ENCODE results near the gene SLC25A22. TPM values are rescaled to one million over a fixed set of nuclear protein-coding genes. Genes with fewer than 3 reads are reported as not detected.

Gene SLC25A22
- total RNA-seq, 1 donor from 2014 or later = 2.2 TPM

DNA sequence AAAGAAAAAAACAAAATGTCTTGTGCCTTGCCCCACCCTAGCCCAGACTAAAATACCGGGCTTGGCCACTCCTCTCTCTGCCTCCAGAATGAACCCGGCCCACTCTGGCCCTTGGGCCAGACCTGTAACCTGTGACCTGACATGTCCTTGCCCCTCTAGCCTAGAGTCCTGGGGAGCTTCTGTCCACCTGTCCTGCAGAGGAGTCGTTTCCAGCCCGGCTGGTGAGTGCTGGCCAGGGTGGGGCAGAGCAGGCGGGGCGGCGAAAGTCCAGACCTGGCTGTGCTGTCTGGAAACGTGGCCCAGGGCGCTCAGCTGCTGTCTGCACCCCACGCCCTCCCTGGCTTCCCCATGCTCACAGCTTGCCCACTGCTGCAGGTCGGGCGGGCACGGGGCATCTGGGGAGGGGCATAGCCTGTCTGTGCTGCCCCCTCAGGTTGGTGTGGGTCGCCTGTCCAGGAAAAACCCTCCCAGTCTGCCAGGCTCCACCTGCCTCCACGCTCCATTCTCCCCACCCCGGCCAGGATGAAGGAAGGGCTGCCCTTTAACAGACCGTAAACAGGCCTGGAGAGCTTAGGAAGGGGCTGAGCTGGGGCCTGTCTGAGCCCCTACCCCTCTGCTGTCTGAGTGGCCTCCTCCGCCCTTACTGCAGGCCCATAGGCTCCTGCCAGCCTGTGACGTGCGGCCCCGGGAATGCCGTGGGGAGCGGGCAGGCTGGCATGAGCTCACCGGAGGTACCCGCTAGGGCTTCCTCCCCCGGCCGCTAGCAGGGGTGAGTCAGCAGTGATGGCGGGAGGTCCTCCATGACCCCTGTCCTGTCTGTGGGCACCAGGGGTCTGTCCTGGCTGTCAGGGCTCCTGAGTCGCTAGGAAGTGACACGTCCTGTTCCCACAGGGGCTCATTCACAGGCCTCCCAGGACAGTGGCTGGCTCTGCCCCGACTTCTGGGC is 36.6 kb upstream of the SLC25A22 start:
- DNase-seq (ENCODE audit: low spot score) = peak; percentile 67

- DNase-seq (ENCODE audit: low spot score) = no peak
Measured at GRCh38 chr11:833849-834311, 35.8 kb upstream of the SLC25A22 start.

DNA sequence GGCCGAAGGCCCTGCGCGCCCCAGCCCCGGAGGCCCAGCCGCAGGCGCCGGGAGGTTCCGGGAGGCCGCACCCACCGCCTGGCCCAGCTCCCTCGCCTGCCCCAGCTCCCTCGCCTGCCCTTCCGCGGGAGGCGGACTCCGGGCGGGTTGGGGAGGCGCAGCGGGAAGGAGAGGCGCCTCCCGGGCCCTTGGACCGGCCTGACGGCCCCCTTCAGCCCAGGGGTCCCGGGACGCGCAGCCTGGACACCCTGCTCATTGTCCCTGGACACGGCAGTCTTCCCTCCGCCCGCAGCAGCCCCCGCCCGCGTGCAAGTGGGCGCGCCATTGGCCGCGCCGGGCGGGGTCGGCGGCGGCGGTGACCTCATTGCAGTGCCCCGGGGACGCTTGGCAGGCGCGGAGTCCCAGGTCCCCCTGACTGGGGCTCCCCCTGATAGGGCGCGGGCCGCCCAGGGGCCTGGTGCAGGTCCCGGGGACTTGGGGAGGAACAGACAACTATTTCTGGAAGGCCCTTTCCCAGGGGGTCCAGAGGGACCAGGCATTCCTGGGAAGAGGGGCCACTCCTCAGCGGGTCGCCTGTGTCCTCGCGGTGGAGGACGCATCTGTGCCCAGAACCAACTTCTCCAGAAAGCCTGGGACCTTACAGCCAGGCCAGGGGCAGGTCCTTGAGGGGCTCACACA is 35.2 kb upstream of the SLC25A22 start:
- peak; percentile 73 for DNase-seq (ENCODE audit: low spot score)

- DNase-seq (ENCODE audit: low spot score) = peak; percentile 73
Measured at GRCh38 chr11:832529-833113, 34.5 kb upstream of the SLC25A22 start, which contains the start of gene CD151. TSS of gene CD151 (plus strand) at chr11:832952. CDS start at chr11:836070, 3,118 bp downstream.

GRCh38 chr11:831961-832528 is 34.0 kb upstream of the SLC25A22 start:
- no peak for DNase-seq (ENCODE audit: low spot score)

- no peak for DNase-seq (ENCODE audit: low spot score)
Measured at GRCh38 chr11:831118-831864, 33.2 kb upstream of the SLC25A22 start.

DNA sequence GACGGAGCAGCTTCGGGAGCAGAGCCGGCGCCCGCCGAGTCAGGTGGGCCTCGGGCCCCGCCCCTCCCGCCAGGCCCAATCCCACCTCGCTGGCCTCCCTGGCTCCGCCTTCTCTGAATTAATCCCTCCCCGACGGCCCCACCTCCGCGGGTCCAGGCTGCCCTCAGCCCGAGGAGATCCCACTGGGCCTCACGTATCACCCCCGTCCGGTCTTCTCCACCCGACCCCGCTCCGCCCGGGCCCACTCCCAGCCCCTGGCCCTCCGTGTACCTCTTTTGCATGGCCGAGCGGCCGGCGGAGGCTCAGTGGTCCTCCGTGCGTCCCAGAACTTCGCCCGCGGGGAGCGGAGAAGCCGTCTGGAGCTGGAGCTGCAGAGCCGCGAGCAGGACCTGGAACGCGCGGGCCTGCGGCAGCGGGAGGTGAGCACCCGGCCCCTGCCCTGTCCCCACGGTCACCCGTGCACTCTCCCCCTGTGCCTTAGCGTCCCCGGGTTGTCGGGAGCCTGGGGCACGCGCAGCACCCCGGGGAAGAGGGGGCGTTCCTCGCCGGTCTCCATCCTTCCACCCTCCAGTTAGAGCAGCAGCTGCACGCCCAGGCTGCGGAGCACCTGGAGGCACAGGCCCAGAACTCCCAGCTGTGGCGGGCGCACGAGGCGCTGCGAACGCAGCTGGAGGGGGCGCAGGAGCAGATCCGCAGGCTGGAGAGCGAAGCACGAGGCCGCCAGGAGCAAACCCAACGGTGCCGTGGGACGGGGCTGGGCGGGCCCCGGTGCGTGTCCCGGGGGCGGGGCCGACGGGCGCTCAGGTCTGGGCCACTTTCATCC is 32.4 kb upstream of the SLC25A22 start:
- DNase-seq (ENCODE audit: low spot score) = peak; percentile 75

DNA sequence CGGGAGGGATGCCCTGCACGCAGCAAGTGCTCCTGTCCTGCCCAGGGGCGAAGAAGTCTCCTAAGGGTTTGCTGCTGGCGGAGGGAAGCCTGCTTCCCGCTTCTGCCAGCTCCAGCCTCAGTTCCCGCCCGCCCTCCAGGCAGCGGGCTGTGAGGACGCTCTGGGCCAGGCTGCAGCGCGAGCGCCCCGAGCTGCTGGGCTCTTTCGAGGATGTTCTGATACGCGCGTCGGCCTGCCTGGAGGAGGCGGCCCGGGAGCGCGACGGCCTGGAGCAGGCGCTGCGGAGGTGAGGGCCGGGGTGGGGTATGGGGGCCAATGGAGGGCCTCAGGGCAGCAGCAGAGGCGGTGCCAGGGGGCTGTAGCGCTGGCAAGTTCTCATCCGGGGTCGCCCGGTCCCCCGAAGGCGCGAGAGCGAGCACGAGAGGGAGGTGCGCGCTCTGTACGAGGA is 31.8 kb upstream of the SLC25A22 start:
- DNase-seq (ENCODE audit: low spot score) = no peak

DNA sequence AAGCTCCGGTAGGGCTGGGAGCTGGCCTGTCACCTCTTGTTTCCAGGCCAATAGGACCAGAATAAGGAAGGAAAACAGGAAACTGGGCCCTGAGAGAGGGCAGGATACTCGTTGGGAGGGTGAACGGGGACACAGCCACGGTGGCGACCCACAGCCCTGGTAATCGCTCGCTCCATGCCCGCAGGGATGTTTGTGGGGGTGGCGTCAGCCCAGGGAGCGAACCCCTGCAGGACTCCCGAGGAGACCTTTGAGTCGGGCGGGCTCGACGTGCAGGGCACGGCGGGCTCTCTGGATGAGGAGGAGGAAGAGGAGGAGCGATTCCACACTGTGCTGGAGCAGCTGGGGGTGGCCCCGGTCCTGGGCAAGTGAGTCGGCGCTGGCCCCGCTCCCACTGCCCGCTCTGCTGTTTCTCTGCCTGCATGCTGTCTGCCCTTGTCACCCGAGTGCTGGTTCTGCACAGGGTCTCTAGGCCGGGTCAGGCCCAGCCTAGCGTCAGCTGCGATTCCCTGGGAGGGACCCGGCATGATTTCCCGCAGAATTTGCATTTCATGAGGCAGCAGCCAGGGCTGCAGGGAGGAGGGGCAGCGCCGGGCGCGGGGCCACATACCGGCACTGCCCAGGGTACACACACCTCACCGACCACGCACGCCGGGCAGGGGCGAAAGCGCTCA is 31.2 kb upstream of the SLC25A22 start:
- no peak for DNase-seq (ENCODE audit: low spot score)

DNA sequence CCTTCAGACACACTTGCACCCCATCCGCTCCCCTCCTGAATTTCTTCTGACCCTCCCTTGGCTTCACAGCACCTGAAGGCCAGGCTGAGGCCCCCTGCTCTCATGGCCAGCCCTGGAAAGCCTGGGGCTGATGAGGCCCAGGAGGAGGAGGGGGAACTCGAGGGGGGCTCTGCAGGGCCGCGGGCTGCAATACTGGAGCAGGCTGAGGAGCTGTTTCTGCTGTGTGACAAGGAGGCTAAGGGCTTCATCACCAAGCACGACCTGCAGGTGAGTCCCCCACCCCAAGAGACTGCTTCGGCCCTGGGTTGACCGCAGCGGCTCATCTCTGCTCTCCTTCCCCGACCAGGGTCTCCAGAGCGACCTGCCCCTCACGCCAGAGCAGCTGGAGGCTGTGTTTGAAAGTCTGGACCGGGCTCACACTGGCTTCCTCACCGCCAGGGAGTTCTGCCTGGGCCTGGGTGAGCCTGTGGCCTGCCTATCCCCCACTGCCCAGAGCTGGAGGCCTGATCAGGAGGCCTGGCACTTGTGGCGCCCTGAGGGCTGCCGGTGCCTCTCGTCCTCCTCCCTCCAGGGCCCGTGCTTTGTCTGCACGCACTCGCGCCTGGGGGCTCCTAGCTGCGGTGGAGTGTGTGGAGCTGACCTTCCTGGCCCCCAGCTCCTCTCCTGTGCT is 30.6 kb upstream of the SLC25A22 start:
- DNase-seq (ENCODE audit: low spot score) = no peak

GRCh38 chr11:827897-828192 is 29.8 kb upstream of the SLC25A22 start, which contains the start of gene CRACR2B:
TSS of gene CRACR2B (plus strand) at chr11:827919. CDS start at chr11:828608, 689 bp downstream.
- no peak for DNase-seq (ENCODE audit: low spot score)

GRCh38 chr11:827146-827896 is 29.2 kb upstream of the SLC25A22 start:
- no peak for DNase-seq (ENCODE audit: low spot score)

- no peak for DNase-seq (ENCODE audit: low spot score)
Measured at GRCh38 chr11:826836-827145, 28.7 kb upstream of the SLC25A22 start.

GRCh38 chr11:826227-826621 is 28.1 kb upstream of the SLC25A22 start:
- DNase-seq (ENCODE audit: low spot score) = no peak

GRCh38 chr11:825366-826226 is 27.5 kb upstream of the SLC25A22 start:
- no peak for DNase-seq (ENCODE audit: low spot score)

DNA sequence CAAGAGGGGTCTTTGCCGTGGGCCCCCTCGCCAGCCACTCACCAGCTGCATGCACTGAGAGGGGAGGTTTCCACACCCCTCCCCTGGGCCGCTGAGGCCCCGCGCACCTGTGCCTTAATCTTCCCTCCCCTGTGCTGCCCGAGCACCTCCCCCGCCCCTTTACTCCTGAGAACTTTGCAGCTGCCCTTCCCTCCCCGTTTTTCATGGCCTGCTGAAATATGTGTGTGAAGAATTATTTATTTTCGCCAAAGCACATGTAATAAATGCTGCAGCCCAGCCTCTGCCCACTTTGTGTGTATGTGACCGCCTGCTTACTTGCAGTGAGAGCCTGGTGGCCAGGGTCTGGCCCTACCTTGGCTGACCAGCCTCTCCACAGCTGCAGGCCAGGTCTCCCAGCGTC is 26.9 kb upstream of the SLC25A22 start:
- DNase-seq (ENCODE audit: low spot score) = no peak

DNA sequence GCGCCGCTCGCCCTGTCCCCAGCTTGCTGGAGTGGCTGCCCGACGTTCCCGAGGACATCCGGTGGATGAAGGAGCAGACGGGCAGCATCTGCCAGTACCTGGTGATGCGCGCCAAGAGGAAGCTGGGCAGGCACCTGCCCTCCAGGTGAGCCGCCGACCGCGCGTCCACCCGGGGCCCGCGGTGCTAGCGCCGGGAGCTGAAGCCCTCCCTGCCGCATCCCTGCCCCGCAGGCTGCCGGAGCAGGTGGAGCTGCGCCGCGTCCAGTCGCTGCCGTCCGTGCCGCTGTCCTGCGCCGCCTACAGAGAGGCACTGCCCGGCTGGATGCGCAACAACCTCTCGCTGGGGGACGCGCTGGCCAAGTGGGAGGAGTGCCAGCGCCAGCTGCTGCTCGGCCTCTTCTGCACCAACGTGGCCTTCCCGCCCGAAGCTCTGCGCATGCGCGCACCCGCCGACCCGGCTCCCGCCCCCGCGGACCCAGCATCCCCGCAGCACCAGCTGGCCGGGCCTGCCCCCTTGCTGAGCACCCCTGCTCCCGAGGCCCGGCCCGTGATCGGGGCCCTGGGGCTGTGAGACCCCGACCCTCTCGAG is 26.3 kb upstream of the SLC25A22 start:
- no peak for DNase-seq (ENCODE audit: low spot score)
